WERI-Rb-1 (cell line): Measurements from ENCODE around the gene TMEM260.
"Not testable (repeated sequence)": the region's sequence is repeated elsewhere in the genome, so short reads cannot be mapped to it uniquely, and the experiment has no call there.

ENCODE experiments used
- DNase-seq: peaks from one replicate; pipeline ENCODE4 v3.0.0-alpha.2; 2020
- H3K27ac ChIP-seq: fragments of 250-450 bp; sonication (Bioruptor Pico); 2 replicates; pipeline ENCODE4 v1.5.1; 2020; ENCODE audit warnings: mild to moderate bottlenecking, moderate library complexity
- H3K27me3 ChIP-seq: fragments of 250-450 bp; sonication (Bioruptor Pico); 2 replicates; pipeline ENCODE4 v1.5.1; 2021; ENCODE audit warnings: mild to moderate bottlenecking, low read depth, moderate library complexity; ENCODE audit not compliant: insufficient read depth, severe bottlenecking
- H3K36me3 ChIP-seq: fragments of 250-450 bp; sonication (Bioruptor Pico); 2 replicates; pipeline ENCODE4 v1.5.1; 2020; ENCODE audit warnings: mild to moderate bottlenecking, moderate library complexity
- H3K4me3 ChIP-seq: 2 replicates; pipeline ENCODE4 v1.5.1; 2011; ENCODE audit warnings: low read depth, mild to moderate bottlenecking, control low read depth, low read length
- H3K9me3 ChIP-seq: fragments of 250-450 bp; sonication (Bioruptor Pico); 2 replicates; pipeline ENCODE4 v1.5.1; 2021; ENCODE audit warnings: mild to moderate bottlenecking, moderate library complexity; ENCODE audit not compliant: severe bottlenecking
- TF ChIP-seq, protein P1 (sequence below): IDR thresholded peaks from 2 replicates; pipeline ENCODE4 v1.5.1; 2011; ENCODE audit warnings: low read depth, mild to moderate bottlenecking, control low read depth, inconsistent platforms, low read length

The TMEM260 gene

GRCh38 chr14:56676042-56676441 lies 96.4 kb downstream of the TMEM260 start:
- peaks cover 2% of the 10 kb centered on the region for H3K9me3 ChIP-seq
- TF ChIP-seq, protein P1, sequence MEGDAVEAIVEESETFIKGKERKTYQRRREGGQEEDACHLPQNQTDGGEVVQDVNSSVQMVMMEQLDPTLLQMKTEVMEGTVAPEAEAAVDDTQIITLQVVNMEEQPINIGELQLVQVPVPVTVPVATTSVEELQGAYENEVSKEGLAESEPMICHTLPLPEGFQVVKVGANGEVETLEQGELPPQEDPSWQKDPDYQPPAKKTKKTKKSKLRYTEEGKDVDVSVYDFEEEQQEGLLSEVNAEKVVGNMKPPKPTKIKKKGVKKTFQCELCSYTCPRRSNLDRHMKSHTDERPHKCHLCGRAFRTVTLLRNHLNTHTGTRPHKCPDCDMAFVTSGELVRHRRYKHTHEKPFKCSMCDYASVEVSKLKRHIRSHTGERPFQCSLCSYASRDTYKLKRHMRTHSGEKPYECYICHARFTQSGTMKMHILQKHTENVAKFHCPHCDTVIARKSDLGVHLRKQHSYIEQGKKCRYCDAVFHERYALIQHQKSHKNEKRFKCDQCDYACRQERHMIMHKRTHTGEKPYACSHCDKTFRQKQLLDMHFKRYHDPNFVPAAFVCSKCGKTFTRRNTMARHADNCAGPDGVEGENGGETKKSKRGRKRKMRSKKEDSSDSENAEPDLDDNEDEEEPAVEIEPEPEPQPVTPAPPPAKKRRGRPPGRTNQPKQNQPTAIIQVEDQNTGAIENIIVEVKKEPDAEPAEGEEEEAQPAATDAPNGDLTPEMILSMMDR, result no peak
- DNase-seq, result no peak
- no peaks in the 10 kb centered on the region for H3K36me3 ChIP-seq
- no peak overlapping the region for H3K27ac ChIP-seq
- no peaks in the 10 kb centered on the region for H3K27me3 ChIP-seq
- H3K4me3 ChIP-seq, result no peak overlapping the region

DNA sequence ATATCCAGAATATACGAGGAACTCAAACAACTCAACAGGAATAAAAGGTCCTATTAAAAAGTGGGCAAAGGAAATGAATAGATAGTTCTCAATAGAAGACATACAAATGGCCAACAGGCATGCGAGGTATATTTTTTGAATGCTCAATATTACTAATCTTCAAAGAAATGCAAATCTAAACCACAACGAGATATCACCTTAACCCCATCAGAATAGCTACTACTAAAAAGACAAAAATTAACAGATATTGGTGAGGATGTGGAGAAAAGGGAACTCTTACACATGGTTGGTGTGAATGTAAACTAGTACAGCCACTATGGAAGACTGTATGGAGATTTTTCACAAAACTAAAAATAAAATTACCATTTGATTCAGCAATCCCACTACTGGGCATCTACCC lies 99.2 kb downstream of the TMEM260 start:
- H3K4me3 ChIP-seq, result no peak overlapping the region
- no peaks in the 10 kb centered on the region for H3K27me3 ChIP-seq
- no peak for DNase-seq
- H3K9me3 ChIP-seq, result peaks cover 2% of the 10 kb centered on the region
- H3K36me3 ChIP-seq, result no peaks in the 10 kb centered on the region
- TF ChIP-seq, protein P1, result no peak
- no peak overlapping the region for H3K27ac ChIP-seq

- TF ChIP-seq, protein P1, result peak; percentile 81
- DNase-seq, result peak; percentile 83
- H3K4me3 ChIP-seq, result no peak overlapping the region
- H3K9me3 ChIP-seq, result no peaks in the 10 kb centered on the region
- H3K36me3 ChIP-seq, result no peaks in the 10 kb centered on the region
- H3K27ac ChIP-seq, result peak overlapping the region; percentile 71
- H3K27me3 ChIP-seq, result no peaks in the 10 kb centered on the region
Observed at GRCh38 chr14:56686416-56686815, 106.8 kb downstream of the TMEM260 start.

GRCh38 chr14:56687123-56687522 lies 107.5 kb downstream of the TMEM260 start:
- TF ChIP-seq, protein P1, result no peak

GRCh38 chr14:56694609-56695008 lies 115.0 kb downstream of the TMEM260 start:
- H3K9me3 ChIP-seq, result no peaks in the 10 kb centered on the region
- DNase-seq, result no peak
- H3K4me3 ChIP-seq, result no peak overlapping the region
- no peak overlapping the region for H3K27ac ChIP-seq
- H3K36me3 ChIP-seq, result no peaks in the 10 kb centered on the region
- TF ChIP-seq, protein P1, result no peak
- H3K27me3 ChIP-seq, result no peaks in the 10 kb centered on the region

More at GRCh38 chr14:56687123-56687522, 107.5 kb downstream of the TMEM260 start:
- DNase-seq, result no peak
- H3K27me3 ChIP-seq, result no peaks in the 10 kb centered on the region
- H3K36me3 ChIP-seq, result no peaks in the 10 kb centered on the region
- H3K27ac ChIP-seq, result peak overlapping the region; percentile 71
- H3K4me3 ChIP-seq, result no peak overlapping the region
- no peaks in the 10 kb centered on the region for H3K9me3 ChIP-seq

- not testable (repeated sequence) for DNase-seq, H3K4me3 ChIP-seq, H3K9me3 ChIP-seq, H3K27me3 ChIP-seq, H3K36me3 ChIP-seq, H3K27ac ChIP-seq
Observed at GRCh38 chr14:56695216-56695615, 115.6 kb downstream of the TMEM260 start.
